ENCODE data around the gene FKRP. TPM values are rescaled to one million over a fixed set of nuclear protein-coding genes. Genes with fewer than 3 reads are reported as not detected.
A peak's percentile ranks its signal among the peaks of the same experiment; 100 is the strongest.

The FKRP gene
- total and polyA plus RNA-seq, 2 of the 13 experiments (the other 11 are each of a cell fraction or from before 2014, with no cell fraction given), result 7.3 to 9.8 TPM

DNA sequence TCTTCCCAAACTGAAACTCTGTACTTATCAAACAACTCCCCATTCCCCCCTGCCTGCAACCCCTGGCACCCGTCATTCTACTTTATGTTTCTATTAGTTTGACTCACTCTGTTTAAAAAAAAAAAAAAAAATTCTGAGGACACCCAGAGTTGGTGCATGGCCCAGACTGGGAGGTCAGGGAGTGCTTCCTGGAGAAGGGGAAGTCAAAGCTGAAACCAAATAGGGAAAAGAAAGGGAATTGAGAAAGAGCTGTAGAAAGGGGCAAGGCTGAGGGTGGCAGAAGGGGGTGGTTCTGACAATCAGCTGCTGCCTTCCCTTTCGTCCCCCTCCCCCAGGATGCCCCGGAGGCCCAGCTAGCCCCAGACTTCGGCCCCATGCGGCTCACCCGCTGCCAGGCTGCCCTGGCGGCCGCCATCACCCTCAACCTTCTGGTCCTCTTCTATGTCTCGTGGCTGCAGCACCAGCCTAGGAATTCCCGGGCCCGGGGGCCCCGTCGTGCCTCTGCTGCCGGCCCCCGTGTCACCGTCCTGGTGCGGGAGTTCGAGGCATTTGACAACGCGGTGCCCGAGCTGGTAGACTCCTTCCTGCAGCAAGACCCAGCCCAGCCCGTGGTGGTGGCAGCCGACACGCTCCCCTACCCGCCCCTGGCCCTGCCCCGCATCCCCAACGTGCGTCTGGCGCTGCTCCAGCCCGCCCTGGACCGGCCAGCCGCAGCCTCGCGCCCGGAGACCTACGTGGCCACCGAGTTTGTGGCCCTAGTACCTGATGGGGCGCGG lies 9.4 kb downstream of the FKRP start:
- Histone ChIP-seq H3K4me1 (ENCODE audit: insufficient read depth, low read length) (peaks cover 12% of the 10 kb centered on the region), H3K9me3 (ENCODE audit: low read length) (no peaks in the 10 kb centered on the region), H3K4me3 (replicated peaks in 1 of 3; ENCODE audit: insufficient read depth in 1 of 3, low read depth in 2 of 3, low read length in 3 of 3) (no peak overlapping the region), H2AFZ (ENCODE audit: low read length) (no peak overlapping the region), H3K79me2 (ENCODE audit: insufficient read depth, low read length) (no peaks in the 10 kb centered on the region), H3K27me3 (ENCODE audit: control insufficient read depth in 1 of 2, insufficient read depth in 2 of 2, low read length in 2 of 2) (no peaks in the 10 kb centered on the region), H3K36me3 (replicated peaks in 1 of 2; ENCODE audit: control insufficient read depth in 1 of 2, insufficient read depth in 2 of 2, low read length in 2 of 2) (0 out of 5 replicates have a peak, but pooled peaks cover 0 to 4% of the 10 kb centered on the region in 2 experiments), H3K9ac (ENCODE audit: insufficient read depth, low read depth, low read length) (no peak overlapping the region), H3K4me2 (ENCODE audit: low read depth, low read length) (no peak overlapping the region), H4K20me1 (ENCODE audit: insufficient read depth, low read length) (no peaks in the 10 kb centered on the region), H3K27ac (ENCODE audit: extremely low read length, insufficient read depth, low read length) (no peak overlapping the region)
- intact Hi-C loops (cut with micrococcal nuclease; ENCODE audit: unreplicated experiment) (loop anchor here (5.0 kb wide), 1 partner anchor 87 kb away; no protein-coding TSS in a partner anchor), in situ Hi-C loops (cut with HindIII; ENCODE audit: extremely low pct_ligation_motif_present, low pct_unique_long_range_greater_than_20kb) (no loop called here)
- no peak for FAIRE-seq
- peak; percentile 64 for TF ChIP-seq AGO2 (optimal IDR thresholded peaks at IDR 0.05; ENCODE audit: low read depth, low read length)
- TF ChIP-seq, protein P1, sequence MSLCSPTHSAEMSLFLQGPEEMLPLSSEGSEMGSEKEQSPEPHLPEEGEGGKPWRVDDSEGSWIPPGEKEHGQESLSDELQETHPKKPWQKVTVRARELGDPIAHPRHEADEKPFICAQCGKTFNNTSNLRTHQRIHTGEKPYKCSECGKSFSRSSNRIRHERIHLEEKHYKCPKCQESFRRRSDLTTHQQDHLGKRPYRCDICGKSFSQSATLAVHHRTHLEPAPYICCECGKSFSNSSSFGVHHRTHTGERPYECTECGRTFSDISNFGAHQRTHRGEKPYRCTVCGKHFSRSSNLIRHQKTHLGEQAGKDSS (CRISPR knock-in tag; IDR thresholded peaks at IDR 0.05; ENCODE audit: borderline replicate concordance, low read depth), result no peak
- no peak for TF ChIP-seq ATF1 (CRISPR knock-in tag; IDR thresholded peaks at IDR 0.05)
- no peak for ATAC-seq
- no peak for DNase-seq (ENCODE audit: low spot score)
- CTCF ChIA-PET (ENCODE audit: low intra/inter-chr PET ratio, low total read pairs), result no interaction called here
- WGBS (ENCODE audit: low lambda C conversion rate), result 90% methylated on average over 15 of the region's 39 CpGs
- no TSS peak for BruUV-seq (replicated peaks)
- POLR2A ChIA-PET, result no interaction called here

DNA sequence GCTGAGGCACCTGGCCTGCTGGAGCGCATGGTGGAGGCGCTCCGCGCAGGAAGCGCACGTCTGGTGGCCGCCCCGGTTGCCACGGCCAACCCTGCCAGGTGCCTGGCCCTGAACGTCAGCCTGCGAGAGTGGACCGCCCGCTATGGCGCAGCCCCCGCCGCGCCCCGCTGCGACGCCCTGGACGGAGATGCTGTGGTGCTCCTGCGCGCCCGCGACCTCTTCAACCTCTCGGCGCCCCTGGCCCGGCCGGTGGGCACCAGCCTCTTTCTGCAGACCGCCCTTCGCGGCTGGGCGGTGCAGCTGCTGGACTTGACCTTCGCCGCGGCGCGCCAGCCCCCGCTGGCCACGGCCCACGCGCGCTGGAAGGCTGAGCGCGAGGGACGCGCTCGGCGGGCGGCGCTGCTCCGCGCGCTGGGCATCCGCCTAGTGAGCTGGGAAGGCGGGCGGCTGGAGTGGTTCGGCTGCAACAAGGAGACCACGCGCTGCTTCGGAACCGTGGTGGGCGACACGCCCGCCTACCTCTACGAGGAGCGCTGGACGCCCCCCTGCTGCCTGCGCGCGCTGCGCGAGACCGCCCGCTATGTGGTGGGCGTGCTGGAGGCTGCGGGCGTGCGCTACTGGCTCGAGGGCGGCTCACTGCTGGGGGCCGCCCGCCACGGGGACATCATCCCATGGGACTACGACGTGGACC lies 10.1 kb downstream of the FKRP start:
- no peak for FAIRE-seq
- CTCF ChIA-PET (ENCODE audit: low intra/inter-chr PET ratio, low total read pairs), result no interaction called here
- in situ Hi-C loops (cut with HindIII; ENCODE audit: extremely low pct_ligation_motif_present, low pct_unique_long_range_greater_than_20kb), result no loop called here

More for the DNA sequence above, 10.1 kb downstream of the FKRP start:
- Histone ChIP-seq H4K20me1 (ENCODE audit: insufficient read depth, low read length) (no peaks in the 10 kb centered on the region), H3K27me3 (ENCODE audit: control insufficient read depth in 1 of 2, insufficient read depth in 2 of 2, low read length in 2 of 2) (no peaks in the 10 kb centered on the region), H3K9ac (ENCODE audit: insufficient read depth, low read depth, low read length) (no peak overlapping the region), H3K4me2 (ENCODE audit: low read depth, low read length) (no peak overlapping the region), H3K79me2 (ENCODE audit: insufficient read depth, low read length) (no peaks in the 10 kb centered on the region), H3K4me1 (ENCODE audit: insufficient read depth, low read length) (peaks cover 19% of the 10 kb centered on the region), H3K36me3 (replicated peaks in 1 of 2; ENCODE audit: control insufficient read depth in 1 of 2, insufficient read depth in 2 of 2, low read length in 2 of 2) (0 out of 5 replicates have a peak, but pooled peaks cover 0 to 4% of the 10 kb centered on the region in 2 experiments), H2AFZ (ENCODE audit: low read length) (no peak overlapping the region), H3K4me3 (replicated peaks in 1 of 3; ENCODE audit: insufficient read depth in 1 of 3, low read depth in 2 of 3, low read length in 3 of 3) (no peak overlapping the region), H3K27ac (ENCODE audit: extremely low read length, insufficient read depth, low read length) (no peak overlapping the region), H3K9me3 (ENCODE audit: low read length) (no peaks in the 10 kb centered on the region)
- ATAC-seq, result no peak
- DNase-seq (ENCODE audit: low spot score), result no peak
- WGBS (ENCODE audit: low lambda C conversion rate), result 98% methylated on average over 72 of the region's 86 CpGs
- TF ChIP-seq ZNF614 (CRISPR knock-in tag; IDR thresholded peaks at IDR 0.05; ENCODE audit: borderline replicate concordance) (no peak), AGO2 (optimal IDR thresholded peaks at IDR 0.05; ENCODE audit: low read depth, low read length) (peak; percentile 35)
- POLR2A ChIA-PET, result no interaction called here
- no TSS peak for BruUV-seq (replicated peaks)
- intact Hi-C loops (cut with micrococcal nuclease; ENCODE audit: unreplicated experiment), result loop anchor here (5.0 kb wide), 1 partner anchor 86 kb away; no protein-coding TSS in a partner anchor
